Astrocyte (in vitro differentiated cells and primary cell): ENCODE results near the gene TANGO6.

Source experiments
- CTCF ChIP-seq: IDR thresholded peaks from 2 replicates; pipeline ENCODE4 v1.5.1; 2011; ENCODE audit warnings: low read depth, mild to moderate bottlenecking, inconsistent platforms, low read length, moderate library complexity; ENCODE audit not compliant: insufficient read depth
- EZH2 ChIP-seq: IDR thresholded peaks from 2 replicates; pipeline ENCODE4 v1.6.1; 2012; ENCODE audit warnings: mild to moderate bottlenecking, low read length, inconsistent platforms; ENCODE audit not compliant: insufficient read depth

GRCh38 chr16:69109486-69110270, 266.3 kb downstream of the TANGO6 start:
- TF ChIP-seq CTCF = no peak
- no peak for TF ChIP-seq EZH2
